HepG2 (cell line): ENCODE results near the gene SIN3A. TPM values are rescaled to one million over a fixed set of nuclear protein-coding genes. Genes with fewer than 3 reads are reported as not detected.

Source experiments
- ATAD3A ChIP-seq: sonication (generic); formaldehyde crosslinking; IDR thresholded peaks from 2 replicates; pipeline ENCODE4 v1.4.0; 2020; ENCODE audit warnings: missing genetic modification reagents
- ATF1 ChIP-seq: IDR thresholded peaks from 2 replicates; pipeline ENCODE4 v1.6.1; 2016; ENCODE audit warnings: mild to moderate bottlenecking, control low read depth
- CHD4 ChIP-seq: fragments of 200-600 bp; sonication (generic); IDR thresholded peaks from 2 replicates; pipeline ENCODE4 v1.7.0; 2017; ENCODE audit warnings: mild to moderate bottlenecking, low read length, borderline replicate concordance
- FOXP1 ChIP-seq, 2 experiments: fragments of 450-650 bp in 1 of 2; IDR thresholded peaks; 2 replicates each; pipeline ENCODE4 v1.6.1; 2017 to 2018; ENCODE audit warnings: antibody characterized with exemption in 1 of 2
- MYC ChIP-seq: sonication (generic); formaldehyde crosslinking; IDR thresholded peaks from 2 replicates; pipeline ENCODE4 v1.9.0; 2021; ENCODE audit warnings: missing genetic modification reagents, borderline replicate concordance
- POLR2G ChIP-seq: fragments of 200-400 bp; formaldehyde crosslinking; IDR thresholded peaks from 2 replicates; pipeline ENCODE4 v1.6.1; 2018; ENCODE audit warnings: mild to moderate bottlenecking, low read depth, low read length, moderate library complexity
- REST ChIP-seq, 2 experiments: IDR thresholded peaks; 2 replicates each; pipeline ENCODE4 v1.6.1; 2011 to 2012; ENCODE audit warnings: low read length in 2 of 2, borderline replicate concordance in 1 of 2, low read depth in 1 of 2, mild to moderate bottlenecking in 1 of 2, moderate library complexity in 1 of 2
- SKIL ChIP-seq: sonication (generic); formaldehyde crosslinking; IDR thresholded peaks from 2 replicates; pipeline ENCODE4 v1.8.0; 2022; ENCODE audit warnings: missing genetic modification reagents, mild to moderate bottlenecking, moderate library complexity, borderline replicate concordance
- SOX13 ChIP-seq, 3 experiments: fragments of 450-650 bp in 1 of 3; sonication (generic) in 1 of 3; formaldehyde crosslinking in 1 of 3; IDR thresholded peaks in 2 of 3; conservative IDR thresholded peaks in 1 of 3; 2 replicates each; pipeline versions ENCODE4 v1.5.0 to v1.6.1; 2016 to 2020; ENCODE audit warnings: antibody characterized with exemption in 1 of 3, mild to moderate bottlenecking in 1 of 3, missing compliant biosample characterization in 1 of 3, missing genetic modification reagents in 1 of 3, moderate library complexity in 1 of 3
- ZFX ChIP-seq: sonication (generic); formaldehyde crosslinking; IDR thresholded peaks from 2 replicates; pipeline ENCODE4 v1.4.0; 2020; ENCODE audit warnings: mild to moderate bottlenecking, low read depth, missing genetic modification reagents, moderate library complexity
- ZMYM2 ChIP-seq: sonication (generic); formaldehyde crosslinking; IDR thresholded peaks from 2 replicates; pipeline ENCODE4 v1.8.0; 2022; ENCODE audit warnings: mild to moderate bottlenecking, missing genetic modification reagents
- ZSCAN30 ChIP-seq: sonication (generic); formaldehyde crosslinking; IDR thresholded peaks from 2 replicates; pipeline ENCODE4 v1.5.0; 2020; ENCODE audit warnings: mild to moderate bottlenecking, missing genetic modification reagents
- polyA plus RNA-seq, 8 experiments: library from polyadenylated mRNA; depleted of rRNA in 3 of 8; stranded (reverse) in 7 of 8; unstranded in 1 of 8; fragments of >200 nt; fragmentation: Illumina TruSeq in 4 of 8; extraction: Trizol in 4 of 8; gene quantifications; 2 replicates each; pipeline versions ENCODE4 v1.2.1 to v1.2.3, GENCODE V29; 2011 to 2016; ENCODE audit warnings: low read depth in 4 of 8, missing spikeins in 1 of 8, mixed read lengths in 1 of 8; ENCODE audit not compliant: insufficient read depth in 1 of 8
- total RNA-seq, 5 experiments: library from RNA; depleted of rRNA; stranded (reverse); fragments of >200 nt; fragmentation: Illumina TruSeq; extraction: Trizol; gene quantifications; 2 replicates each; pipeline ENCODE4 v1.2.3, GENCODE V29; 2016; ENCODE audit warnings: low read depth in 1 of 5
- TF ChIP-seq, protein P1 (sequence below): sonication (generic); formaldehyde crosslinking; IDR thresholded peaks from 2 replicates; pipeline ENCODE4 v1.5.0; 2020; ENCODE audit warnings: missing genetic modification reagents
- TF ChIP-seq, protein P2 (sequence below), 2 experiments: fragments of 450-650 bp in 1 of 2; sonication (generic) in 1 of 2; formaldehyde crosslinking; IDR thresholded peaks; 2 replicates each; pipeline versions ENCODE4 v1.5.0 to v1.8.0; 2020 to 2022; ENCODE audit warnings: mild to moderate bottlenecking in 1 of 2, missing genetic modification reagents in 1 of 2
- TF ChIP-seq, protein P3 (sequence below): sonication (generic); formaldehyde crosslinking; IDR thresholded peaks from 2 replicates; pipeline ENCODE4 v1.5.1; 2020; ENCODE audit warnings: mild to moderate bottlenecking, missing genetic modification reagents, moderate library complexity

SIN3A gene
- total and polyA plus RNA-seq, 2 of the 13 experiments (the other 11 are each of a cell fraction or from before 2014, with no cell fraction given), result 16.1 to 28.1 TPM

- TF ChIP-seq, protein P1, sequence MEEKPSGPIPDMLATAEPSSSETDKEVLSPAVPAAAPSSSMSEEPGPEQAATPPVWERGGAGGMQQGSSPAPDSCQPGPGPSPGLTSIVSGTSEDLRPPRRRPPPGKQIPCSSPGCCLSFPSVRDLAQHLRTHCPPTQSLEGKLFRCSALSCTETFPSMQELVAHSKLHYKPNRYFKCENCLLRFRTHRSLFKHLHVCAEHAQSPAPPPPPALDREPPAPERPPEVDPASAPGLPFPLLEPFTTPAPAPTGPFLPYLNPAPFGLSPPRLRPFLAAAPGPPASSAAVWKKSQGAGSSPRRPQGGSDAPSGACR (CRISPR knock-in tag), result 0 out of 2 replicates have a peak, but pooled peaks have one; percentile 28
- peak; percentile 68; the same call in 1 of the 2 replicates for TF ChIP-seq ZFX (CRISPR knock-in tag)
- no peak for TF ChIP-seq SOX13 (IDR thresholded peaks at IDR 0.05)
- TF ChIP-seq SOX13 (CRISPR knock-in tag; conservative IDR thresholded peaks at IDR 0.05 in 1 of 2, IDR thresholded peaks at IDR 0.05 in 1 of 2), result no peak
- peak; percentile 73; the same call in 1 of the 2 replicates for TF ChIP-seq ATF1 (CRISPR knock-in tag)
- TF ChIP-seq MYC (CRISPR knock-in tag), result no peak
- no peak for TF ChIP-seq SKIL (CRISPR knock-in tag)
- peak; percentile 63; the same call in 1 of the 2 replicates for TF ChIP-seq ZSCAN30 (CRISPR knock-in tag)
- TF ChIP-seq, protein P2, sequence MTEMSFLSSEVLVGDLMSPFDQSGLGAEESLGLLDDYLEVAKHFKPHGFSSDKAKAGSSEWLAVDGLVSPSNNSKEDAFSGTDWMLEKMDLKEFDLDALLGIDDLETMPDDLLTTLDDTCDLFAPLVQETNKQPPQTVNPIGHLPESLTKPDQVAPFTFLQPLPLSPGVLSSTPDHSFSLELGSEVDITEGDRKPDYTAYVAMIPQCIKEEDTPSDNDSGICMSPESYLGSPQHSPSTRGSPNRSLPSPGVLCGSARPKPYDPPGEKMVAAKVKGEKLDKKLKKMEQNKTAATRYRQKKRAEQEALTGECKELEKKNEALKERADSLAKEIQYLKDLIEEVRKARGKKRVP (CRISPR knock-in tag; IDR thresholded peaks at IDR 0.05), result 0 out of 4 replicates have a peak, but pooled peaks of 1 of the 2 experiments have one; percentile 16
- no peak for TF ChIP-seq FOXP1 (IDR thresholded peaks at IDR 0.05)
- peak; percentile 19; the same call in 1 of the 2 replicates for TF ChIP-seq FOXP1 (CRISPR knock-in tag; IDR thresholded peaks at IDR 0.05)
- no peak for TF ChIP-seq ZMYM2 (CRISPR knock-in tag)
- no peak for TF ChIP-seq REST (IDR thresholded peaks at IDR 0.05; ENCODE audit: borderline replicate concordance in 1 of 2, low read depth in 1 of 2, low read length in 2 of 2)
- peak; percentile 61; the same call in 1 of the 2 replicates for TF ChIP-seq POLR2G
- no peak for TF ChIP-seq CHD4
- TF ChIP-seq ATAD3A (CRISPR knock-in tag), result no peak
- TF ChIP-seq, protein P3, sequence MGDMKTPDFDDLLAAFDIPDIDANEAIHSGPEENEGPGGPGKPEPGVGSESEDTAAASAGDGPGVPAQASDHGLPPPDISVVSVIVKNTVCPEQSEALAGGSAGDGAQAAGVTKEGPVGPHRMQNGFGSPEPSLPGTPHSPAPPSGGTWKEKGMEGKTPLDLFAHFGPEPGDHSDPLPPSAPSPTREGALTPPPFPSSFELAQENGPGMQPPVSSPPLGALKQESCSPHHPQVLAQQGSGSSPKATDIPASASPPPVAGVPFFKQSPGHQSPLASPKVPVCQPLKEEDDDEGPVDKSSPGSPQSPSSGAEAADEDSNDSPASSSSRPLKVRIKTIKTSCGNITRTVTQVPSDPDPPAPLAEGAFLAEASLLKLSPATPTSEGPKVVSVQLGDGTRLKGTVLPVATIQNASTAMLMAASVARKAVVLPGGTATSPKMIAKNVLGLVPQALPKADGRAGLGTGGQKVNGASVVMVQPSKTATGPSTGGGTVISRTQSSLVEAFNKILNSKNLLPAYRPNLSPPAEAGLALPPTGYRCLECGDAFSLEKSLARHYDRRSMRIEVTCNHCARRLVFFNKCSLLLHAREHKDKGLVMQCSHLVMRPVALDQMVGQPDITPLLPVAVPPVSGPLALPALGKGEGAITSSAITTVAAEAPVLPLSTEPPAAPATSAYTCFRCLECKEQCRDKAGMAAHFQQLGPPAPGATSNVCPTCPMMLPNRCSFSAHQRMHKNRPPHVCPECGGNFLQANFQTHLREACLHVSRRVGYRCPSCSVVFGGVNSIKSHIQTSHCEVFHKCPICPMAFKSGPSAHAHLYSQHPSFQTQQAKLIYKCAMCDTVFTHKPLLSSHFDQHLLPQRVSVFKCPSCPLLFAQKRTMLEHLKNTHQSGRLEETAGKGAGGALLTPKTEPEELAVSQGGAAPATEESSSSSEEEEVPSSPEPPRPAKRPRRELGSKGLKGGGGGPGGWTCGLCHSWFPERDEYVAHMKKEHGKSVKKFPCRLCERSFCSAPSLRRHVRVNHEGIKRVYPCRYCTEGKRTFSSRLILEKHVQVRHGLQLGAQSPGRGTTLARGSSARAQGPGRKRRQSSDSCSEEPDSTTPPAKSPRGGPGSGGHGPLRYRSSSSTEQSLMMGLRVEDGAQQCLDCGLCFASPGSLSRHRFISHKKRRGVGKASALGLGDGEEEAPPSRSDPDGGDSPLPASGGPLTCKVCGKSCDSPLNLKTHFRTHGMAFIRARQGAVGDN, result peak; percentile 56; the same call in 1 of the 2 replicates
Measured at GRCh38 chr15:75451674-75452363, at the start of gene SIN3A (continued).
